WTC11 (cell line): ENCODE data around the gene ULK4. TPM values are rescaled to one million over a fixed set of nuclear protein-coding genes. Genes with fewer than 3 reads are reported as not detected.

Source experiments
- ATAC-seq: fragments of 200-7000 bp; cut with Tn5 transposase; 2 replicates; pipeline ENCODE4 v1.10.0; 2021; ENCODE audit warnings: mild to moderate bottlenecking, moderate library complexity
- CTCF ChIA-PET: fragments of 300-600 bp; sonication (Branson Sonifier 250); formaldehyde crosslinking; loops from one replicate; lab custom pipeline; 2021; ENCODE audit warnings: antibody characterized with exemption; lab: Charles Lee
- POLR2A ChIA-PET: fragments of 350-600 bp; sonication (Branson Sonifier 250); formaldehyde crosslinking; loops from one replicate; lab custom pipeline; 2021; ENCODE audit warnings: antibody characterized with exemption; lab: Charles Lee
- DNase-seq: peaks from one replicate; pipeline ENCODE4 v3.0.0; 2021; ENCODE audit warnings: low spot score
- H3K27ac Mint-ChIP-seq: 2 replicates; pipeline ENCODE4 v1.8.0; 2021; ENCODE audit warnings: mixed read lengths
- H3K27me3 Mint-ChIP-seq: 2 replicates; pipeline ENCODE4 v1.8.0; 2021; ENCODE audit warnings: low read depth, mild to moderate bottlenecking, moderate library complexity, mixed read lengths
- H3K36me3 Mint-ChIP-seq: 2 replicates; pipeline ENCODE4 v1.8.0; 2021; ENCODE audit warnings: mixed read lengths
- H3K4me1 Mint-ChIP-seq: 2 replicates; pipeline ENCODE4 v1.8.0; 2022; ENCODE audit warnings: mixed read lengths
- H3K4me3 Mint-ChIP-seq: 2 replicates; pipeline ENCODE4 v1.8.0; 2021; ENCODE audit warnings: mild to moderate bottlenecking, moderate library complexity, mixed read lengths
- H3K9me3 Mint-ChIP-seq: 2 replicates; pipeline ENCODE4 v1.8.0; 2021; ENCODE audit warnings: mixed read lengths
- AFF4 ChIP-seq: sonication (generic); formaldehyde crosslinking; IDR thresholded peaks from 2 replicates; pipeline ENCODE4 v1.8.1; 2023; ENCODE audit warnings: mild to moderate bottlenecking, missing genetic modification reagents, borderline replicate concordance
- ATF3 ChIP-seq: sonication (generic); formaldehyde crosslinking; conservative IDR thresholded peaks from 2 replicates; pipeline ENCODE4 v1.8.1; 2022; ENCODE audit warnings: mild to moderate bottlenecking, missing genetic modification reagents
- FOXP4 ChIP-seq: sonication (generic); formaldehyde crosslinking; IDR thresholded peaks from 2 replicates; pipeline ENCODE4 v1.8.0; 2022; ENCODE audit warnings: mild to moderate bottlenecking, missing genetic modification reagents
- GABPB1 ChIP-seq: sonication (generic); formaldehyde crosslinking; IDR thresholded peaks from 2 replicates; pipeline ENCODE4 v1.8.1; 2023; ENCODE audit warnings: mild to moderate bottlenecking, missing genetic modification reagents
- GTF2I ChIP-seq: fragments of 250-450 bp; sonication (Bioruptor Pico); conservative IDR thresholded peaks from 2 replicates; pipeline ENCODE4 v1.4.0; 2021; ENCODE audit warnings: mild to moderate bottlenecking
- HMGA2 ChIP-seq: fragments of 250-450 bp; sonication (Bioruptor Pico); IDR thresholded peaks from 2 replicates; pipeline ENCODE4 v1.4.0; 2021; ENCODE audit warnings: mild to moderate bottlenecking, moderate library complexity
- MAX ChIP-seq: sonication (generic); formaldehyde crosslinking; IDR thresholded peaks from 2 replicates; pipeline ENCODE4 v1.8.0; 2022; ENCODE audit warnings: mild to moderate bottlenecking, missing genetic modification reagents
- MXD4 ChIP-seq: fragments of 250-450 bp; sonication (Bioruptor Pico); IDR thresholded peaks from 2 replicates; pipeline ENCODE4 v1.8.0; 2021; ENCODE audit warnings: mild to moderate bottlenecking, moderate library complexity, borderline replicate concordance
- NFATC4 ChIP-seq: fragments of 250-450 bp; sonication (Bioruptor Pico); IDR thresholded peaks from 2 replicates; pipeline ENCODE4 v1.9.0; 2021; ENCODE audit warnings: mild to moderate bottlenecking
- NR1H2 ChIP-seq: sonication (generic); formaldehyde crosslinking; IDR thresholded peaks from 2 replicates; pipeline ENCODE4 v1.9.0; 2021; ENCODE audit warnings: mild to moderate bottlenecking, moderate library complexity, missing genetic modification reagents
- NR3C1 ChIP-seq: sonication (generic); formaldehyde crosslinking; conservative IDR thresholded peaks from 2 replicates; pipeline ENCODE4 v1.8.1; 2023; ENCODE audit warnings: low read depth, mild to moderate bottlenecking, missing genetic modification reagents
- RORB ChIP-seq: fragments of 250-450 bp; sonication (Bioruptor Pico); IDR thresholded peaks from 2 replicates; pipeline ENCODE4 v1.9.0; 2021; ENCODE audit warnings: mild to moderate bottlenecking
- SMAD3 ChIP-seq: sonication (generic); formaldehyde crosslinking; IDR thresholded peaks from 2 replicates; pipeline ENCODE4 v1.8.0; 2022; ENCODE audit warnings: missing genetic modification reagents, mild to moderate bottlenecking, borderline replicate concordance
- ZNF281 ChIP-seq: sonication (generic); formaldehyde crosslinking; IDR thresholded peaks from 2 replicates; pipeline ENCODE4 v1.8.0; 2023; ENCODE audit warnings: mild to moderate bottlenecking, missing genetic modification reagents
- ZNF512 ChIP-seq: sonication (generic); formaldehyde crosslinking; IDR thresholded peaks from 2 replicates; pipeline ENCODE4 v1.8.1; 2022; ENCODE audit warnings: missing genetic modification reagents, borderline replicate concordance
- total RNA-seq: library from RNA; stranded (reverse); gene quantifications from 3 replicates; pipeline ENCODE4 v1.2.3, GENCODE V29; 2021
- TF ChIP-seq, protein P1 (sequence below): fragments of 250-450 bp; sonication (Bioruptor Pico); IDR thresholded peaks from 2 replicates; pipeline ENCODE4 v1.9.0; 2021; ENCODE audit warnings: moderate library complexity, mild to moderate bottlenecking, inconsistent platforms, borderline replicate concordance
- TF ChIP-seq, protein P2 (sequence below): sonication (generic); formaldehyde crosslinking; conservative IDR thresholded peaks from 2 replicates; pipeline ENCODE4 v1.8.1; 2023; ENCODE audit warnings: mild to moderate bottlenecking, low read depth, missing genetic modification reagents, moderate library complexity

The ULK4 gene
- total RNA-seq, 1 experiment from 2014 or later, result 9.2 TPM

GRCh38 chr3:41277790-41278465 is 684.0 kb downstream of the ULK4 start (continued):
- TF ChIP-seq ZNF281 (CRISPR knock-in tag), result peak; percentile 82; the same call in 1 of the 2 replicates
- TF ChIP-seq ATF3 (CRISPR knock-in tag), result no peak
- TF ChIP-seq GABPB1 (CRISPR knock-in tag), result no peak
- no peak for TF ChIP-seq NR3C1 (CRISPR knock-in tag)
- no peak for TF ChIP-seq NR1H2 (CRISPR knock-in tag)
- TF ChIP-seq FOXP4, result 0 out of 2 replicates have a peak, but pooled peaks have one; percentile 66
- TF ChIP-seq HMGA2 (CRISPR knock-in tag), result no peak
- TF ChIP-seq, protein P1, sequence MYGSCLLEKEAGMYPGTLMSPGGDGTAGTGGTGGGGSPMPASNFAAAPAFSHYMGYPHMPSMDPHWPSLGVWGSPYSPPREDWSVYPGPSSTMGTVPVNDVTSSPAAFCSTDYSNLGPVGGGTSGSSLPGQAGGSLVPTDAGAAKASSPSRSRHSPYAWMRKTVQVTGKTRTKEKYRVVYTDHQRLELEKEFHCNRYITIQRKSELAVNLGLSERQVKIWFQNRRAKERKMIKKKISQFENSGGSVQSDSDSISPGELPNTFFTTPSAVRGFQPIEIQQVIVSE (CRISPR knock-in tag), result no peak
- TF ChIP-seq, protein P2, sequence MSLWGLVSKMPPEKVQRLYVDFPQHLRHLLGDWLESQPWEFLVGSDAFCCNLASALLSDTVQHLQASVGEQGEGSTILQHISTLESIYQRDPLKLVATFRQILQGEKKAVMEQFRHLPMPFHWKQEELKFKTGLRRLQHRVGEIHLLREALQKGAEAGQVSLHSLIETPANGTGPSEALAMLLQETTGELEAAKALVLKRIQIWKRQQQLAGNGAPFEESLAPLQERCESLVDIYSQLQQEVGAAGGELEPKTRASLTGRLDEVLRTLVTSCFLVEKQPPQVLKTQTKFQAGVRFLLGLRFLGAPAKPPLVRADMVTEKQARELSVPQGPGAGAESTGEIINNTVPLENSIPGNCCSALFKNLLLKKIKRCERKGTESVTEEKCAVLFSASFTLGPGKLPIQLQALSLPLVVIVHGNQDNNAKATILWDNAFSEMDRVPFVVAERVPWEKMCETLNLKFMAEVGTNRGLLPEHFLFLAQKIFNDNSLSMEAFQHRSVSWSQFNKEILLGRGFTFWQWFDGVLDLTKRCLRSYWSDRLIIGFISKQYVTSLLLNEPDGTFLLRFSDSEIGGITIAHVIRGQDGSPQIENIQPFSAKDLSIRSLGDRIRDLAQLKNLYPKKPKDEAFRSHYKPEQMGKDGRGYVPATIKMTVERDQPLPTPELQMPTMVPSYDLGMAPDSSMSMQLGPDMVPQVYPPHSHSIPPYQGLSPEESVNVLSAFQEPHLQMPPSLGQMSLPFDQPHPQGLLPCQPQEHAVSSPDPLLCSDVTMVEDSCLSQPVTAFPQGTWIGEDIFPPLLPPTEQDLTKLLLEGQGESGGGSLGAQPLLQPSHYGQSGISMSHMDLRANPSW (CRISPR knock-in tag), result no peak
- no peak for TF ChIP-seq ZNF512 (CRISPR knock-in tag)
- no peak for TF ChIP-seq GTF2I (CRISPR knock-in tag)

DNA sequence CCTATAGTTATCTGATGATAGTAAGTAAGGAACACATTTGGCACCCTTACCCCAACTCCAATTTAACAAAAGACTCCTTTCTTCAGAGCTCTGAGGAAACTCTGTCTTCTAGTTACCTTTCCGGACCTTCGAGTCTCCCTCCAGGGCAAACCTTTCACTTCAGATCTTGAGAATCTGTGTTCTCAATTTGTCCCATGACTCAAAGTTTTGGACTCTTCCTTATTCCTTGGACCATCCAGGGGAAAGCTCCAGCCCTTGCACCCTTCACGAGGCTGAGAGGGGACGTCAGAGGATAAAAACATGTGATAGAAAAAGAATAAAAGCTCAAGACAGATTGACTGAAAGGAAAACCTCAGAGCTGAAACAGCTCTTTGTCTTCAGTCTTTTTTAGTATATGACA is 685.7 kb downstream of the ULK4 start:
- ChIA-PET POLR2A (no interaction called here), CTCF (no interaction called here)
- DNase-seq (no peak), ATAC-seq (no peak)
- Mint-ChIP-seq H3K9me3 (peaks cover 29% of the 10 kb centered on the region), H3K4me3 (no peak overlapping the region), H3K27me3 (0 out of 2 replicates have a peak, but pooled peaks cover 4% of the 10 kb centered on the region), H3K27ac (no peak overlapping the region), H3K4me1 (peaks cover 15% of the 10 kb centered on the region), H3K36me3 (peaks cover 27% of the 10 kb centered on the region)
- TF ChIP-seq AFF4 (CRISPR knock-in tag) (no peak), MAX (CRISPR knock-in tag) (no peak), MXD4 (CRISPR knock-in tag) (no peak), NFATC4 (CRISPR knock-in tag) (no peak), SMAD3 (CRISPR knock-in tag) (no peak), RORB (CRISPR knock-in tag) (no peak)
